Activated CD4-positive, alpha-beta T cell treated with anti-CD3 and anti-CD28 coated beads, Interleukin-2, amount 10 ng/mL, durations not matched to agents 7 days and 5 days (primary cell): ENCODE results near the gene AMBP. TPM values are rescaled to one million over a fixed set of nuclear protein-coding genes. Genes with fewer than 3 reads are reported as not detected.

Experiments
- CTCF ChIA-PET: fragments of 350-600 bp; sonication (Branson Sonifier 250); formaldehyde crosslinking; loops from one replicate; lab custom pipeline; 2021; ENCODE audit warnings: antibody characterized with exemption; lab: Charles Lee
- POLR2A ChIA-PET: fragments of 350-600 bp; sonication (Branson Sonifier 250); formaldehyde crosslinking; loops from one replicate; lab custom pipeline; 2021; ENCODE audit warnings: antibody characterized with exemption; lab: Charles Lee
- DNase-seq: peaks from one replicate; pipeline ENCODE4 v3.0.0-alpha.2; 2020
- H3K27ac Mint-ChIP-seq: one replicate; pipeline ENCODE4 v1.8.0; 2021; ENCODE audit warnings: mild to moderate bottlenecking, moderate library complexity, mixed read lengths
- H3K27me3 Mint-ChIP-seq: one replicate; pipeline ENCODE4 v1.8.0; 2021; ENCODE audit warnings: mixed read lengths
- H3K36me3 Mint-ChIP-seq: one replicate; pipeline ENCODE4 v1.8.0; 2021; ENCODE audit warnings: low read depth, mixed read lengths
- H3K4me1 Mint-ChIP-seq: one replicate; pipeline ENCODE4 v1.8.0; 2021; ENCODE audit warnings: mixed read lengths
- H3K4me3 Mint-ChIP-seq: one replicate; pipeline ENCODE4 v1.8.0; 2021; ENCODE audit warnings: mild to moderate bottlenecking, moderate library complexity, mixed read lengths
- H3K9me3 Mint-ChIP-seq: one replicate; pipeline ENCODE4 v1.8.0; 2021; ENCODE audit warnings: mixed read lengths
- total RNA-seq, 2 experiments: library from RNA; stranded (reverse); gene quantifications; one replicate each; pipeline ENCODE4 v1.2.3, GENCODE V29; 2021

Gene AMBP
- total RNA-seq, 2 experiments from 2014 or later, result not detected

DNA sequence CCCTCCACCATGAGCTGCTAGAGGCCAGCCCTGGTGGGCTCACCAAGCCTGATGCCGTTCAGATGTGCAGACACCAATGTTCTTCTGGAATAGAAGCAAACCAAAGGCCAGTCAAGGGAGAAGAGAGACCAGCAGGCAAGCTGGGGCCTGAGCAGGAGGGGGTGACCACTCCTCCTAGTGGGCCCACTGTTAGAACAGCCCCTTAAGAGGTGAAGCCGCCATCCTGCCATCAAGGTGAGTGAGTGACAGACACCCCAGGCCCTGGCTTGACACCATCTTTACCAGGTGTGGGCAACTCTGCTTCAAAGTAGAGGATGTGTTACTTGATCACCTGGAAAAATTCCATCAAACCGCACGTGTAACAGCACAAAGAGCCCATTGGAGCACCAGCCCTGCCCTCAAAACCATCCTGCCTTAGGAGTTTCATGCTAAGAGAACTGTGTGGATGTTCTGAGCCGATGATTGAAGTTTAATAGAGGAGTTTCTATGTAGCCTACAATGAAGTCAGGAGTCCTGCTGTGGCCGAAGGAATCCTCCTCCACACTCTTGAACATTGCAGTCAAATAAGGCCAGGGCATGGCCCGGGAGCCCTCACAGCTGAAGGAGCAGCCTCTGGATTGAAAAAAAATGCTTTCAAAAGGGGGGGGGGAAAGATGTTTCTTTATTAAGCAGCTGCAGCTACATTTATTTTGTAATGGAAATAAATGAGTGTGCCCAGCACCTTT lies 20.8 kb downstream of the AMBP start:
- Mint-ChIP-seq H3K4me1 (no peaks in the 10 kb centered on the region), H3K36me3 (no peaks in the 10 kb centered on the region), H3K27me3 (no peaks in the 10 kb centered on the region), H3K27ac (no peak overlapping the region), H3K4me3 (no peak overlapping the region), H3K9me3 (no peaks in the 10 kb centered on the region)
- POLR2A ChIA-PET, result no interaction called here
- no peak for DNase-seq
- CTCF ChIA-PET, result no interaction called here

DNA sequence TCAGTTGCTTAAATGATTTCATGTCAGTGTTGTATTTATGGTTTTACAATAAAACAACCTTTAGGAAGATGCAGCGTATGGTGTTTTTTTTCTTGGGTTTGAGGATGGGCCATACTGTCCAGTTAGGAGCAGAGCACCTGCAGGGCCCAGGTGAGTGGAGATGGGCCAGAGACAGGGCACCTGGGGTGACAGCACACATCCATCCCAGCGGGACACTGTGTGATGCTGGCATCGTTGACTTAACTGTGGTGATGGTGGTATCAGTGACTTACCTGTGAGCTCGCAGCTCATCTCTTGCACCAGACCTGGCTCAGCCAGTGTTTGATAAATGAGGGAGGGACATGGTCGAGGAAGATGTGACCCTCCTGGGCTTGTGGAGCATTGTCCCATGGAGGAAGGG lies 21.6 kb downstream of the AMBP start:
- H3K36me3 Mint-ChIP-seq, result no peaks in the 10 kb centered on the region
- no peaks in the 10 kb centered on the region for H3K27me3 Mint-ChIP-seq
- H3K4me3 Mint-ChIP-seq, result no peak overlapping the region
- no peak overlapping the region for H3K27ac Mint-ChIP-seq
- POLR2A ChIA-PET, result no interaction called here
- no peaks in the 10 kb centered on the region for H3K4me1 Mint-ChIP-seq
- no peak for DNase-seq
- CTCF ChIA-PET, result interaction anchor here (0.6 kb wide), 2 partner anchors 130 to 349 kb away, joined by 3 to 4 read pairs; no protein-coding TSS in a partner anchor
- H3K9me3 Mint-ChIP-seq, result no peaks in the 10 kb centered on the region

DNA sequence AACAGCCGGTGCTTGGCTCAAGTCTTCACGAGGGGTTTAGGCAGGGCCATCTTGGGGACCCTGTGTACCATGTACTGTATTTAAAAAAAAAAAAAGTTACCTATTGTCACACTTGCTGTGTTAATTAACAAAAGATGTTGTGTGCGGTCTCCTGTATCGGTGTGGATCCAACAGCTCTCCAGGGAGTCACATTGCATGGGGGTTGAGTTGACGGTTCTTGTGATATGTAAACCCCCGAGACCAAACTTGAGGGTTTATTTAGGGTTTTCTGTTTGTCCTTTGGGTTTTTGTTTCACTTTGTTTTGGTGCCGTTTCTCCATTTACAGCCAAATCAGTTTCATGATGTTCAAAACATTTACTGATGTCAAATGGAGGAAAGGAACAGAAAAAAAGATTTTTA lies 22.2 kb downstream of the AMBP start:
- Mint-ChIP-seq H3K4me3 (no peak overlapping the region), H3K4me1 (no peaks in the 10 kb centered on the region), H3K9me3 (no peaks in the 10 kb centered on the region), H3K36me3 (no peaks in the 10 kb centered on the region), H3K27me3 (no peaks in the 10 kb centered on the region), H3K27ac (no peak overlapping the region)
- ChIA-PET CTCF (interaction anchor here (0.6 kb wide), 2 partner anchors 131 to 349 kb away, joined by 3 to 4 read pairs; no protein-coding TSS in a partner anchor), POLR2A (no interaction called here)
- no peak for DNase-seq

DNA sequence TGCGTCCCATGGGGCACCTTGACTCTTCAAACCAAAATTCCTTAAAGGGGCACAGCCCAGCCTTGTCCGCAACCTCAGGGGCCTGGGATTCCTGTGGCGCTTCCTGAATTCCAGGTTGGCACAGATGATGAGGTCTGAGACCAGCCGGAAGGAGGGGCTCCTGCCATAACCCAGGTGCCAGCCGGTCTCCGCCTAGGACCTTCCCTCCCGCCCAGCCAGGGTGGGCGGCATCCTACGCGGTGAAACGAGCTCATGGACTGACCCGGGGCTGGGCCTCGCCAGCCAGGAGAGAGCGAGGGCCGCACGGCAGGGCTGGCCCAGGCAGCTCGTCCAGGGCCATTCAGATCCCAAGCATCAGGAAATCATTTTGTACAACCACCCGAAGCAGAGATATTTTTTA lies 23.0 kb downstream of the AMBP start:
- Mint-ChIP-seq H3K36me3 (no peaks in the 10 kb centered on the region), H3K27me3 (no peaks in the 10 kb centered on the region), H3K9me3 (no peaks in the 10 kb centered on the region), H3K4me1 (no peaks in the 10 kb centered on the region), H3K27ac (no peak overlapping the region), H3K4me3 (no peak overlapping the region)
- no peak for DNase-seq
- ChIA-PET CTCF (no interaction called here), POLR2A (no interaction called here)

GRCh38 chr9:114054191-114054690 lies 23.9 kb downstream of the AMBP start:
- no peak for DNase-seq
- CTCF ChIA-PET, result no interaction called here
- no peak overlapping the region for H3K4me3 Mint-ChIP-seq

DNA sequence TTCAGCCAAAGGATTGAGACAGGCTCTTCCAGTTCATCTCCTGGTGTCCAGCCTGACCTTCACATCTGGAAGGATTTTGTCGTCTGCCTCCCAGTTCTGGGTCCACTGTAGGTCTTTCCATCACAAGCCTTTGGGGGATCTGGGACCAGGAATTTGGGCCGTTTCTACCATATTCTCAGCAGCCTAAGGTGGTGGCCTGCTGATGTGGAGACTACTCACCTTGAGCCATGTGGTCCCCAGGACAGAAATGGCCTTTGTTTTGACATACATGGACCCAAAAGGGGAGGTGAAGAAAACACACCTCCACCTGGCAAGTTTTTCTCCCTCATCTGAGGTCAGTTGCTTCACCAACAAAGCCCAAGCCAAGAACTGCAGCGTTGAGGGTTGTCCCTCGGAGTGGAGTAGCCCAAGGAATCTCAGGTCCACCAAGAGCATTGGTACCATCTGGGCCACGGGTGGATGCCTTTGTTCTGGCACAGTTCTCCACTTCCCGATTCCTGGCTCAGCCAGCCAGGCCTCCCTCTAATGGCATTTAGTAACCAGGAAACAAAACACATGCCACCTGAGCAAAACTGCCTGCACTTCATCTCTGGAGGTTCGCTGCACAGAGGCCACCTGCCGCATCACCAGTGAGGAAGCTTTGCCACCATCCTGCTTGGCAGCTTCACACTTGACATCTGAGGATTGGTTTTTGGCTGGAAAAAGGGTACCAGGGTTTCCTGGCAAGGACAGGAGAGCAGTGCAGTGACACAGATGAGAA lies 24.7 kb downstream of the AMBP start:
- Mint-ChIP-seq H3K9me3 (no peaks in the 10 kb centered on the region), H3K27ac (no peak overlapping the region), H3K4me3 (no peak overlapping the region), H3K27me3 (no peaks in the 10 kb centered on the region), H3K4me1 (no peaks in the 10 kb centered on the region), H3K36me3 (no peaks in the 10 kb centered on the region)
- DNase-seq, result no peak
- CTCF ChIA-PET, result no interaction called here
- POLR2A ChIA-PET, result no interaction called here

More at GRCh38 chr9:114054191-114054690, 23.9 kb downstream of the AMBP start:
- no peaks in the 10 kb centered on the region for H3K9me3 Mint-ChIP-seq
- no peaks in the 10 kb centered on the region for H3K36me3 Mint-ChIP-seq
- POLR2A ChIA-PET, result no interaction called here
- no peaks in the 10 kb centered on the region for H3K27me3 Mint-ChIP-seq
- H3K4me1 Mint-ChIP-seq, result no peaks in the 10 kb centered on the region
- H3K27ac Mint-ChIP-seq, result no peak overlapping the region

GRCh38 chr9:114051706-114052105 lies 26.4 kb downstream of the AMBP start:
- POLR2A ChIA-PET, result no interaction called here
- CTCF ChIA-PET, result no interaction called here
- Mint-ChIP-seq H3K9me3 (no peaks in the 10 kb centered on the region), H3K27ac (no peak overlapping the region), H3K36me3 (no peaks in the 10 kb centered on the region), H3K4me1 (no peaks in the 10 kb centered on the region), H3K4me3 (no peak overlapping the region), H3K27me3 (no peaks in the 10 kb centered on the region)
- DNase-seq, result no peak

DNA sequence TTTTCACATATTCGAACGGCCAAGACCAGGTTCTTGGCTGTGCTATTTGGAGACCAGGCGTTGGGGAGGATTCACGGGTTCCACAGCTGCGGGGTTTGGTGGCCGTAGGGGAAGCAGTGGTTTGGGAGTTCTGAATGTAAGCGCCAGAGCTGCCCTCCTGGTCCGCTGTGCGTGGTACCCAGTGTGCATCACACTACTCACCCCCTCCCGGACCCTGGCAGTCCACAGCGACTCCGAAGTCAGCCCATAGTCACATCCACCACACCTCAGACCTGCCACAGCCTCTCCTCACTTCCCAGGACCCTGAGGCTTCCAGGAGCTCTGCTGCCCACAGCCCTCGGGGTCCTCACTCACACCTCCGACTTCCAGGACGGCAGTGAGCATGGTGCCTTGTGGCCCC lies 26.8 kb downstream of the AMBP start:
- no peak overlapping the region for H3K4me3 Mint-ChIP-seq
- H3K27me3 Mint-ChIP-seq, result no peaks in the 10 kb centered on the region
- H3K4me1 Mint-ChIP-seq, result no peaks in the 10 kb centered on the region
- H3K36me3 Mint-ChIP-seq, result no peaks in the 10 kb centered on the region
- H3K9me3 Mint-ChIP-seq, result no peaks in the 10 kb centered on the region
- POLR2A ChIA-PET, result no interaction called here
- DNase-seq, result no peak
- CTCF ChIA-PET, result no interaction called here
- H3K27ac Mint-ChIP-seq, result no peak overlapping the region

DNA sequence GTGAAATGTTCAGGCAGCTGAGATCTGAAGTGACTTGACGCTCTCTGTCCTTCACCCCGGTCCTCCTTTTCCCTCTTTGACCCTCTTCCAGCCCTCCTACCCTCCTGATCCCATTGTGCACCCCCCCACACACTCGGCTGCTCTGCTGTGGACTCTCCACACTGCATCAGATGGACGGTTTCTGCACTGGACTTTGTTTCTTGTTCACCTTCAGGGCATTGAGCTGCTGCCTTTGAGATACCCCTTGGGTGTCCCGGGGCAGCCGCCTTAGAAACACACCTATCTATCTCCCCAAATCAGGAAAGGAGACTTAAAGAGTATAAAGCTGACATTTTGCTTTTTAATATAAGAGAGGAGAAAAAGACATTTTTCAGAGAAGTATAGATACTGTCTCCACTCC lies 27.5 kb downstream of the AMBP start:
- no peaks in the 10 kb centered on the region for H3K4me1 Mint-ChIP-seq
- H3K9me3 Mint-ChIP-seq, result no peaks in the 10 kb centered on the region
- DNase-seq, result no peak
- peaks cover 2% of the 10 kb centered on the region for H3K27me3 Mint-ChIP-seq
- ChIA-PET POLR2A (no interaction called here), CTCF (no interaction called here)
- no peaks in the 10 kb centered on the region for H3K36me3 Mint-ChIP-seq
- H3K4me3 Mint-ChIP-seq, result no peak overlapping the region
- no peak overlapping the region for H3K27ac Mint-ChIP-seq

- Mint-ChIP-seq H3K27ac (no peak overlapping the region), H3K4me3 (no peak overlapping the region), H3K4me1 (no peaks in the 10 kb centered on the region), H3K36me3 (no peaks in the 10 kb centered on the region), H3K27me3 (peaks cover 5% of the 10 kb centered on the region), H3K9me3 (no peaks in the 10 kb centered on the region)
- DNase-seq, result no peak
- POLR2A ChIA-PET, result no interaction called here
- CTCF ChIA-PET, result no interaction called here
Measured at GRCh38 chr9:114050226-114050568, 27.9 kb downstream of the AMBP start.

DNA sequence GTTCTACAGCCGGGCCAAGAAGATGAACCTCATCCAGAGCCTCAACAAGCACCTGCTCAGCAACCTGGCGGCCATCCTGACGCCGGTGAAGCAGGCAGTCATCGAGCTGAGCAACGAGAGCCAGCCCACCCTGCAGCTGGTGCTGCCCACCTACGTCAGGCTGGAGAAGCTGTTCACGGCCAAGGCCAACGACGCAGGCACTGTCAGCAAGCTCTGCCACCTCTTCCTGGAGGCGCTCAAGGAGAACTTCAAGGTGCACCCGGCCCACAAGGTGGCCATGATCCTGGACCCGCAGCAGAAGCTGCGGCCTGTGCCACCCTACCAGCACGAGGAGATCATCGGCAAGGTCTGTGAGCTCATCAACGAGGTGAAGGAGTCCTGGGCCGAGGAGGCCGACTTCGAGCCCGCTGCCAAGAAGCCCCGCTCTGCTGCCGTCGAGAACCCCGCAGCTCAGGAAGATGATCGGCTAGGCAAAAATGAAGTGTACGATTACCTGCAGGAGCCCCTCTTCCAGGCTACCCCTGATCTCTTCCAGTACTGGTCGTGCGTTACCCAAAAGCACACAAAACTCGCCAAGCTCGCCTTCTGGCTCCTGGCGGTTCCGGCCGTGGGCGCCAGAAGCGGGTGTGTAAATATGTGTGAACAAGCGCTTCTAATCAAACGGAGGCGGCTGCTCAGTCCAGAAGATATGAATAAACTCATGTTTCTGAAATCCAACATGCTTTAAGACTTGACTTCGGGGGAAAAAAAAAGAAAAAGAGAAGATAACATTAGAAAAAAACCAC lies 28.5 kb downstream of the AMBP start:
- H3K4me3 Mint-ChIP-seq, result no peak overlapping the region
- H3K4me1 Mint-ChIP-seq, result no peaks in the 10 kb centered on the region
- no peak overlapping the region for H3K27ac Mint-ChIP-seq
- H3K36me3 Mint-ChIP-seq, result no peaks in the 10 kb centered on the region
- H3K9me3 Mint-ChIP-seq, result no peaks in the 10 kb centered on the region
- CTCF ChIA-PET, result interaction anchor here (0.9 kb wide), 1 partner anchor 9 kb away, joined by 4 read pairs; no protein-coding TSS in a partner anchor
- POLR2A ChIA-PET, result no interaction called here
- H3K27me3 Mint-ChIP-seq, result peaks cover 7% of the 10 kb centered on the region
- DNase-seq, result no peak

- Mint-ChIP-seq H3K4me1 (no peaks in the 10 kb centered on the region), H3K27me3 (peaks cover 11% of the 10 kb centered on the region), H3K36me3 (no peaks in the 10 kb centered on the region), H3K9me3 (no peaks in the 10 kb centered on the region), H3K4me3 (no peak overlapping the region), H3K27ac (no peak overlapping the region)
- DNase-seq, result no peak
- ChIA-PET POLR2A (no interaction called here), CTCF (interaction anchor here (0.9 kb wide), 1 partner anchor 9 kb away, joined by 4 read pairs; no protein-coding TSS in a partner anchor)
Measured at GRCh38 chr9:114048533-114049415, 29.3 kb downstream of the AMBP start.
